Measurements from ENCODE around the gene CNKSR3.

DNA sequence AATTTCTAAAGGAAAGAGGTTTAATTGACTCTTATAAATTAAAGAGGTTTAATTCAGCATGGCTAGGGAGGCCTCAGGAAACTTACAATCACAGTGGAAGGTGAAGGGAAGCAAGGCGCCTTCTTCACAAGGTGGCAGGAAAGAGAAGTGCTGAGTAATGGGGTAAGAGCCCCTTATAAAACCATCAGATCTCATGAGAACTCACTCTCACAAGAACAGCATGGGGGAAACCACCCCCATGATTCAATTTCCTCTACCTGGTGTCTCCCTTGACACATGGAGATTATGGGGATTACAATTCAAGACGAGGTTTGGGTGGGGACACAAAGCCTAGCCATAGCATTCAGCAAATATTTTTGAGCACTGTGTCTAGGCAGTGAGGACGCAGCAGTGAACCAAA, 150.0 kb downstream of the CNKSR3 start:
- TF ChIP-seq, protein P1, sequence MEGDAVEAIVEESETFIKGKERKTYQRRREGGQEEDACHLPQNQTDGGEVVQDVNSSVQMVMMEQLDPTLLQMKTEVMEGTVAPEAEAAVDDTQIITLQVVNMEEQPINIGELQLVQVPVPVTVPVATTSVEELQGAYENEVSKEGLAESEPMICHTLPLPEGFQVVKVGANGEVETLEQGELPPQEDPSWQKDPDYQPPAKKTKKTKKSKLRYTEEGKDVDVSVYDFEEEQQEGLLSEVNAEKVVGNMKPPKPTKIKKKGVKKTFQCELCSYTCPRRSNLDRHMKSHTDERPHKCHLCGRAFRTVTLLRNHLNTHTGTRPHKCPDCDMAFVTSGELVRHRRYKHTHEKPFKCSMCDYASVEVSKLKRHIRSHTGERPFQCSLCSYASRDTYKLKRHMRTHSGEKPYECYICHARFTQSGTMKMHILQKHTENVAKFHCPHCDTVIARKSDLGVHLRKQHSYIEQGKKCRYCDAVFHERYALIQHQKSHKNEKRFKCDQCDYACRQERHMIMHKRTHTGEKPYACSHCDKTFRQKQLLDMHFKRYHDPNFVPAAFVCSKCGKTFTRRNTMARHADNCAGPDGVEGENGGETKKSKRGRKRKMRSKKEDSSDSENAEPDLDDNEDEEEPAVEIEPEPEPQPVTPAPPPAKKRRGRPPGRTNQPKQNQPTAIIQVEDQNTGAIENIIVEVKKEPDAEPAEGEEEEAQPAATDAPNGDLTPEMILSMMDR (IDR thresholded peaks at IDR 0.05), result no peak
- no peak for TF ChIP-seq POLR2A (IDR thresholded peaks at IDR 0.05)

Data from right lobe of liver (tissue), 4 donors.